ENCODE measurements around the gene ANKFY1. TPM values are rescaled to one million over a fixed set of nuclear protein-coding genes. Genes with fewer than 3 reads are reported as not detected.

The ANKFY1 gene
- total RNA-seq, 1 donor from 2014 or later, result 16.2 TPM

DNA sequence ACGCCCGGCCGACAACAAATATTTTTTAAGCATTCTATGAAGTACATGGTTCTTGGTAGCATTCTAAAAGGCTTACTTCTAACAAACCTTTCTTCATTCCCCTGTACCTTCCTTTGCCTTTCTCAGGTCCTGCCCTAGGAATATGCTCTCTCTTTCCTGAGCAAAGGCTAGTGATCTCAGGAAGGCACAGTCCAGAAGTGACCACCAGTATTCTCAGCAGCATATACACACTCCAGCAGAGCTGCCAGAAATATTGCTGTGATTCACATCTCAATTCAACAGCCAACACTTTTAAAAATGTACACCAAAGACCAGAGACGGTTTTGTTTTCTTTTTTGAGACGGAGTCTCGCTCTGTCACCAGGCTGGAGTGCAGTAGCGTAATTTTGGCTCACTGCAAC lies 41.4 kb upstream of the ANKFY1 start:
- Histone ChIP-seq H3K27me3 (no peaks in the 10 kb centered on the region), H3K27ac (no peak overlapping the region), H3K4me3 (no peak overlapping the region), H3K9me3 (no peaks in the 10 kb centered on the region), H3K4me1 (peaks cover 0 to 11% of the 10 kb centered on the region in 2 donors), H3K36me3 (peaks cover 7 to 10% of the 10 kb centered on the region in 2 donors)
- intact Hi-C loops (cut with DNase I), result no loop called here
- TF ChIP-seq CTCF (IDR thresholded peaks at IDR 0.05), result no peak
- DNase-seq (ENCODE audit: low spot score in 2 of 2), result no peak

GRCh38 chr17:4304417-4305027 lies 40.7 kb upstream of the ANKFY1 start:
- intact Hi-C loops (cut with DNase I), result loop anchor here (5.0 kb wide), 2 partner anchors 42 to 108 kb away; partner anchors contain the start of gene ANKFY1
- no peaks in the 10 kb centered on the region for H3K27me3 ChIP-seq
- peaks cover 7 to 10% of the 10 kb centered on the region in 2 donors for H3K36me3 ChIP-seq
- no peaks in the 10 kb centered on the region for H3K9me3 ChIP-seq
- no peak for DNase-seq (ENCODE audit: low spot score in 2 of 2)
- H3K27ac ChIP-seq, result no peak overlapping the region
- H3K4me1 ChIP-seq, result peaks cover 0 to 5% of the 10 kb centered on the region in 2 donors
- peak; percentile 31 to 68 (median 67) for TF ChIP-seq CTCF (IDR thresholded peaks at IDR 0.05)
- no peak overlapping the region for H3K4me3 ChIP-seq

- Histone ChIP-seq H3K4me3 (no peak overlapping the region), H3K27ac (peak overlapping the region in 1 of 2 donors; percentile 34), H3K4me1 (peaks cover 0 to 5% of the 10 kb centered on the region in 2 donors), H3K36me3 (peaks cover 2 to 3% of the 10 kb centered on the region in 2 donors), H3K27me3 (no peaks in the 10 kb centered on the region), H3K9me3 (no peaks in the 10 kb centered on the region)
- TF ChIP-seq CTCF (IDR thresholded peaks at IDR 0.05), result no peak
- intact Hi-C loops (cut with DNase I), result loop anchor here (5.0 kb wide), 2 partner anchors 39 to 111 kb away; partner anchors contain the start of gene ANKFY1
- DNase-seq (ENCODE audit: low spot score in 2 of 2), result no peak
These were observed 37.3 kb upstream of the ANKFY1 start for GRCh38 chr17:4301066-4301465.

- peaks cover 0 to 2% of the 10 kb centered on the region in 2 donors for H3K36me3 ChIP-seq
- no peak for DNase-seq (ENCODE audit: low spot score in 2 of 2)
- H3K27ac ChIP-seq, result no peak overlapping the region
- no peaks in the 10 kb centered on the region for H3K27me3 ChIP-seq
- intact Hi-C loops (cut with DNase I), result no loop called here
- no peak overlapping the region for H3K4me3 ChIP-seq
- no peak for TF ChIP-seq CTCF (IDR thresholded peaks at IDR 0.05)
- no peaks in the 10 kb centered on the region for H3K9me3 ChIP-seq
- H3K4me1 ChIP-seq, result peaks cover 0 to 2% of the 10 kb centered on the region in 2 donors
These were observed 33.6 kb upstream of the ANKFY1 start for GRCh38 chr17:4297351-4297750.

DNA sequence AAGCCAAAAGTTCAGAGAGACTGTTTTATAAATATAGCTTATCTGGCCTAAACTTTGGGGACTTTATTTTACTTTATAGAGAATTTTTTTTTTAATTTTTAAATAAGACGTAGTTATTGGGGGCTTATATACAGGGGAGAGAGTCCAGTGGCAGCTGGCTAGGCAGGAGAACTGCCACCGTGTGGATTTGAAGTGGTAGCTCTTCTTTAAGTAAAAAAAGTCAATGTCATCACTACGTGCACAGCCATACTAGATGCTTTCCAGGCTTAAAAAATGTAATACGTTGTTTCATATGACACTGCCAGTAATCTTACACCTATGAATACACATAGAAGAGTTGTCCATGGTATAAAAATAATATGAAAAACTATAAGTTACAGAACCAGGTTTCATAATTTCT lies 31.9 kb upstream of the ANKFY1 start:
- intact Hi-C loops (cut with DNase I), result no loop called here
- Histone ChIP-seq H3K27me3 (no peaks in the 10 kb centered on the region), H3K4me1 (no peaks in the 10 kb centered on the region), H3K27ac (no peak overlapping the region), H3K9me3 (no peaks in the 10 kb centered on the region), H3K4me3 (no peak overlapping the region), H3K36me3 (peaks cover 0 to 2% of the 10 kb centered on the region in 2 donors)
- no peak for DNase-seq (ENCODE audit: low spot score in 2 of 2)
- TF ChIP-seq CTCF (IDR thresholded peaks at IDR 0.05), result no peak
